Karpas-422 (cell line): ENCODE data around the gene LAG3. TPM values are rescaled to one million over a fixed set of nuclear protein-coding genes. Genes with fewer than 3 reads are reported as not detected.
A peak's percentile ranks its signal among the peaks of the same experiment; 100 is the strongest.

Source experiments
- DNase-seq: peaks from one replicate; pipeline ENCODE4 v3.0.0-alpha.2; 2015
- H2AFZ ChIP-seq: fragments of 200-600 bp; sonication (generic); 2 replicates; pipeline ENCODE4 v1.6.1; 2014; ENCODE audit warnings: antibody characterized with exemption, low read length, mixed read lengths
- H3K27ac ChIP-seq: fragments of 200-600 bp; sonication (generic); 2 replicates; pipeline ENCODE4 v1.5.1; 2014; ENCODE audit warnings: mild to moderate bottlenecking, low read length, moderate library complexity
- H3K27me3 ChIP-seq: fragments of 200-600 bp; sonication (generic); 2 replicates; pipeline ENCODE4 v1.6.1; 2014; ENCODE audit warnings: low read length, mixed read lengths
- H3K36me3 ChIP-seq: fragments of 200-600 bp; sonication (generic); 2 replicates; pipeline ENCODE4 v1.6.1; 2014; ENCODE audit warnings: low read length, mixed read lengths; ENCODE audit not compliant: insufficient read depth
- H3K4me1 ChIP-seq: fragments of 200-600 bp; sonication (generic); 2 replicates; pipeline ENCODE4 v1.6.1; 2014; ENCODE audit warnings: mild to moderate bottlenecking, low read length, mixed read lengths
- H3K4me2 ChIP-seq: fragments of 200-600 bp; sonication (generic); 2 replicates; pipeline ENCODE4 v1.6.1; 2014; ENCODE audit warnings: low read length, low read depth, mild to moderate bottlenecking; ENCODE audit not compliant: poor library complexity, severe bottlenecking
- H3K4me3 ChIP-seq: fragments of 200-600 bp; sonication (generic); 2 replicates; pipeline ENCODE4 v1.5.1; 2014; ENCODE audit warnings: mild to moderate bottlenecking, antibody characterized with exemption, low read length, mixed read lengths
- H3K79me2 ChIP-seq: fragments of 200-600 bp; sonication (generic); 2 replicates; pipeline ENCODE4 v1.6.1; 2014; ENCODE audit warnings: mild to moderate bottlenecking, low read length, mixed read lengths
- H3K9ac ChIP-seq: fragments of 200-600 bp; sonication (generic); 2 replicates; pipeline ENCODE4 v1.6.0; 2014; ENCODE audit warnings: low read length
- H3K9me2 ChIP-seq: fragments of 200-600 bp; sonication (generic), shearing (Covaris generic); replicated peaks from 2 replicates; pipeline ENCODE4 v1.6.0; 2014; ENCODE audit warnings: mild to moderate bottlenecking, low read length, moderate library complexity; ENCODE audit not compliant: insufficient read depth
- H3K9me3 ChIP-seq: fragments of 300-700, 200-600 bp; sonication (generic); 2 replicates; pipeline ENCODE4 v1.6.1; 2014; ENCODE audit warnings: low read length, mixed read lengths
- H4K20me1 ChIP-seq: fragments of 200-600 bp; sonication (generic); 2 replicates; pipeline ENCODE4 v1.6.1; 2014; ENCODE audit warnings: mild to moderate bottlenecking, antibody characterized with exemption, low read length, low read depth; ENCODE audit not compliant: insufficient read depth
- total RNA-seq: library from RNA; depleted of rRNA; stranded (reverse); fragments of >200 nt; shearing (Covaris generic); gene quantifications from 2 replicates; pipeline ENCODE4 v1.2.3, GENCODE V29; 2014; ENCODE audit warnings: low replicate concordance; rRNA removed

Gene LAG3
- total RNA-seq, 1 experiment from 2014 or later = 0.22 TPM

GRCh38 chr12:6827437-6827911 is 55.2 kb downstream of the LAG3 start:
- H3K27ac ChIP-seq = no peak overlapping the region
- no peaks in the 10 kb centered on the region for H3K36me3 ChIP-seq
- H2AFZ ChIP-seq = no peak overlapping the region
- H3K9ac ChIP-seq = peak overlapping the region; percentile 8
- H3K4me2 ChIP-seq = no peak overlapping the region
- no peaks in the 10 kb centered on the region for H3K27me3 ChIP-seq
- H3K4me1 ChIP-seq = peaks cover 43% of the 10 kb centered on the region
- no peaks in the 10 kb centered on the region for H3K9me2 ChIP-seq
- peak; percentile 76 for DNase-seq
- H4K20me1 ChIP-seq = no peaks in the 10 kb centered on the region
- H3K79me2 ChIP-seq = no peaks in the 10 kb centered on the region
- H3K9me3 ChIP-seq = no peaks in the 10 kb centered on the region
- no peak overlapping the region for H3K4me3 ChIP-seq

Other genes starting within 250 kb of the LAG3 start
- 13,828 and 17,952 TPM in 2 replicates for gene GAPDH, start 238.0 kb upstream of the LAG3 start, total RNA-seq
- 8.2 and 14.5 TPM in 2 replicates for gene IFFO1, start 216.5 kb upstream of the LAG3 start, total RNA-seq
- gene NOP2, start 204.2 kb upstream of the LAG3 start, total RNA-seq = 66.2 and 85.7 TPM in 2 replicates
- 216 and 315 TPM in 2 replicates for gene CHD4, start 165.1 kb upstream of the LAG3 start, total RNA-seq
- 10.3 and 14.6 TPM in 2 replicates for gene LPAR5, start 136.6 kb upstream of the LAG3 start, total RNA-seq
- gene ACRBP, start 125.1 kb upstream of the LAG3 start, total RNA-seq = 2.2 and 4.2 TPM in 2 replicates
- 40.1 and 52.9 TPM in 2 replicates for gene ING4, start 109.4 kb upstream of the LAG3 start, total RNA-seq
- 35.5 and 39.2 TPM in 2 replicates for gene ZNF384, start 83.1 kb upstream of the LAG3 start, total RNA-seq
- not detected in 2 replicates for gene PIANP, start 71.7 kb upstream of the LAG3 start, total RNA-seq
- 39.2 and 42.9 TPM in 2 replicates for gene COPS7A, start 48.5 kb upstream of the LAG3 start, total RNA-seq
- gene MLF2, start 19.4 kb upstream of the LAG3 start, total RNA-seq = 183 and 263 TPM in 2 replicates
- gene PTMS, start 6.2 kb upstream of the LAG3 start, total RNA-seq = 5.0 and 7.3 TPM in 2 replicates
- gene CD4, start 17.0 kb downstream of the LAG3 start, total RNA-seq = not detected in 2 replicates
- not detected in 2 replicates for gene GPR162, start 49.3 kb downstream of the LAG3 start, total RNA-seq
- gene P3H3, start 55.9 kb downstream of the LAG3 start, total RNA-seq = 3.1 and 8.3 TPM in 2 replicates
- 14.9 and 27.0 TPM in 2 replicates for gene GNB3, start 68.4 kb downstream of the LAG3 start, total RNA-seq
- 47.6 and 70.0 TPM in 2 replicates for gene CDCA3, start 78.8 kb downstream of the LAG3 start, total RNA-seq
- 36.9 and 66.6 TPM in 2 replicates for gene USP5, start 79.6 kb downstream of the LAG3 start, total RNA-seq
- 1,584 and 1,673 TPM in 2 replicates for gene TPI1, start 95.0 kb downstream of the LAG3 start, total RNA-seq
- gene SPSB2, start 100.8 kb downstream of the LAG3 start, total RNA-seq = 5.9 and 7.4 TPM in 2 replicates
- gene LRRC23, start 132.3 kb downstream of the LAG3 start, total RNA-seq = 8.7 and 9.7 TPM in 2 replicates
- 40.3 and 43.1 TPM in 2 replicates for gene ENO2, start 142.1 kb downstream of the LAG3 start, total RNA-seq
- gene ATN1, start 155.4 kb downstream of the LAG3 start, total RNA-seq = 8.8 and 11.7 TPM in 2 replicates
- gene RNU7-1, start 171.3 kb downstream of the LAG3 start, total RNA-seq = not detected in 2 replicates
- gene C12orf57, start 171.5 kb downstream of the LAG3 start, total RNA-seq = 264 and 402 TPM in 2 replicates
- gene PTPN6, start 178.8 kb downstream of the LAG3 start, total RNA-seq = 411 and 673 TPM in 2 replicates
- gene PHB2, start 198.1 kb downstream of the LAG3 start, total RNA-seq = 353 and 644 TPM in 2 replicates
- 56.6 and 71.1 TPM in 2 replicates for gene EMG1, start 198.4 kb downstream of the LAG3 start, total RNA-seq
- 21.6 and 42.7 TPM in 2 replicates for gene LPCAT3, start 246.0 kb downstream of the LAG3 start, total RNA-seq